COLO668 (cell line): ENCODE results near the gene DALRD3.

Experiments used
- DNase-seq: peaks from one replicate; lab custom pipeline; 2025; ENCODE audit not compliant: unreplicated experiment; lab: John Stamatoyannopoulos, UW

The DALRD3 gene

DNA sequence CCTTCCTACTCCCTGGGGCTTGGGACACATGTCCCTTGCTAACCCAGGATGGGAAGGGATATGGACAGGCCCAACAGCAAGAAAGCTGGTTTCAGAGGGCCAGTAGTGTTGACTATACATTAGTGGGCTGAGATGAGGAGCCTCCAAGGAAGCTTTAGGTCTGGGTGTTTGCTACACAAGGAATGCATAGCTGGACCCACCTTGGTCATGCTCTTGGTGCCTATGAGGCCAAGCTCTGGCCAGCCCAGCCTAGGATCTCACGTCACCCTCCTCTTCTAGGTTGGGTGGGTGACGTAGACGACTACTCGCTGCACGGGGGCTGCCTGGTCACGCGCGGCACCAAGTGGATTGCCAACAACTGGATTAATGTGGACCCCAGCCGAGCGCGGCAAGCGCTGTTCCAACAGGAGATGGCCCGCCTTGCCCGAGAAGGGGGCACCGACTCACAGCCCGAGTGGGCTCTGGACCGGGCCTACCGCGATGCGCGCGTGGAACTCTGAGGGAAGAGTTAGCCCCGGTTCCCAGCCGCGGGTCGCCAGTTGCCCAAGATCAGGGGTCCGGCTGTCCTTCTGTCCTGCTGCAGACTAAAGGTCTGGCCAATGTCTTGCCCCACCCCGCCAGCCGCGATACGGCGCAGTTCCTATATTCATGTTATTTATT is 11.8 kb downstream of the DALRD3 start:
- peak; percentile 26 for DNase-seq

DNA sequence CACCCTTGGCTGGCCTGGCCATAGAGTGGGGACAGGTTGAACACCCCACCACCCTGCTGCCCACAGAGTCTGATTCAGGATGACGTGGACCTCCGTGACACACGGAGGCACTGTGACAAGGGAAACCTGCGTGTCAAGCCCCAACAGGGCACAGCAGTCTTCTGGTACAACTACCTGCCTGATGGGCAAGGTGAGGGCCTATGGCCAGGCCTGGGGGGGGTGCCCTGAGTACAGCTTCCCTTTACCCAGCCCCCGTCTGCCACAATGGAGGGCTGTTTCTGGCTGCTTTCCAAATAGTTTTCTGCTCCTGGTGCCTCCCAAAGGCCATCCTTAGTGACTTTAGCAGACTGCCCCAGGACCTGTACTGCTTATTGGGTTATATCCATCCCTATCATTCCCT is 12.4 kb downstream of the DALRD3 start:
- no peak for DNase-seq

DNA sequence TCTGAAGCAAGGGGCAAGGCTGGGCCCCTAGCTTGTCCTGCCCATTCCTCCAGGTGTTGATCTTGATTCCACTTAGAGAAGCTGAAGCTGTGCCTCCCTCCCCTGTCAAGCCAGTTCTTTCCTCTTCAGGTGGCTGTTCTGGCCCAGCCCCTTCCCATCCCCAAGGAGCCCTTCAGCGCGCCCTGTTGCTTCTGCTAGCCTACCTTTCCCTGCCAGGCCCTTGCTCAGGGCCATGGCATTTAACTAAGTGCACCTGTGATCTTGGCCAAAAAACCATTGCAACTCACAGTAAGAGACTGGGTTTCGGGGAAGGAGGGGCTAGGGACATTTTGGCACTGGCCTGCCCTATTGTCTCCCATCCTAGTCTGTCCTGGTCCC is 13.1 kb downstream of the DALRD3 start:
- no peak for DNase-seq

DNA sequence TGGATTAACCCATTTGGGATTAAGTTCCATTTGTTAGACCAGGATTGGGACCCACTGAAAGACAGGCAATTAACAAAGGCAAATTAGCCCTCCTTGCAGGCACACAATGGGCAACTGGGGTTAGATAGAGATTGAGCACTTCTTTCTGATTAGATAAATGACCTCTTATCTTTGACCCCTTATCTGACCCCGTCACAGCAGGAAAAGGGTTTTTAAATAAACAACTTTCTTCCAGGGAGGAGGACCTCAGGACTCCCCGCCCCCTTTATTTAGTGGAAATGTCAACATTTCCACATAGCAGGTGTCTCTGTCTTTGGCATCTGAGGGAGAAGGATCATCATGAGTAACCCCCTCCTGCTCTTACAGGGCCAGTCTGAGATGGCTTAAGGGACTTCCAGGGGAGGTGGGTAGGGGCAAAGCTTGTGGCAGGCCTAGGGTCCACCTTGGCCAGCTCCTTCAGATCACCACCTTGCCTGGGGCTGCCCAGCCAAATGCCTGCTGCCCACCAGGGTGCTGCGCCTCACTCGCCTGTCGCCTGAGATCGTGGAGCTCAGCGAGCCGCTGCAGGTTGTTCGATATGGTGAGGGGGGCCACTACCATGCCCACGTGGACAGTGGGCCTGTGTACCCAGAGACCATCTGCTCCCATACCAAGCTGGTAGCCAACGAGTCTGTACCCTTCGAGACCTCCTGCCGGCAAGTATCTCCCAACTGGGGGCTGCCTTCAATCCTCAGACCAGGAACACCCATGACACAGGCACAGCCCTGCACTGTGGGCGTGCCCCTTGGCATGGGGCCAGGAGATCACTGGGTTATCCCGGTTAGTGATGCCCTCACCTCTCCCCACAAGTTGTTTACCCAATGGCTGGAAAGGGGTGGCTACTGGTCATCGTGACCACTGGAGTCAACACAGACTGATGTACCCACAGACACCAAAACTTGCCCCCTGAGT is 13.8 kb downstream of the DALRD3 start:
- DNase-seq, result peak; percentile 81

DNA sequence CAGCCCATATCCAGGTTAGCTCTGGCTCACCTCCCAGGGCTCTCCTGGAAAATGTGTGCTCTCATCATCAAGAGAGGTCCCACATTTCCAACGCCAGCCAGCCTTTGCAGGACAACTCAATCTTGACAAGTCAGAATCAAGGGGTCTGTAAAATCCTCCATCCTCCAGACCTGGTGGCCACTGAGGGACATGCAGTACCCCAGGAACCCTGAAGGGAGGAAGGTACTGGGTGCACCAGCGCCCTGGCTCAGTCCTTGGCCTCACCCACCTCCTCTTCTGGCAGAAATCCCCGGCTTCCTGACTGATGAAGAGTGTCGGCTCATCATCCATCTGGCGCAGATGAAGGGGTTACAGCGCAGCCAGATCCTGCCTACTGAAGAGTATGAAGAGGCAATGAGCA is 17.2 kb downstream of the DALRD3 start:
- DNase-seq, result no peak

DNA sequence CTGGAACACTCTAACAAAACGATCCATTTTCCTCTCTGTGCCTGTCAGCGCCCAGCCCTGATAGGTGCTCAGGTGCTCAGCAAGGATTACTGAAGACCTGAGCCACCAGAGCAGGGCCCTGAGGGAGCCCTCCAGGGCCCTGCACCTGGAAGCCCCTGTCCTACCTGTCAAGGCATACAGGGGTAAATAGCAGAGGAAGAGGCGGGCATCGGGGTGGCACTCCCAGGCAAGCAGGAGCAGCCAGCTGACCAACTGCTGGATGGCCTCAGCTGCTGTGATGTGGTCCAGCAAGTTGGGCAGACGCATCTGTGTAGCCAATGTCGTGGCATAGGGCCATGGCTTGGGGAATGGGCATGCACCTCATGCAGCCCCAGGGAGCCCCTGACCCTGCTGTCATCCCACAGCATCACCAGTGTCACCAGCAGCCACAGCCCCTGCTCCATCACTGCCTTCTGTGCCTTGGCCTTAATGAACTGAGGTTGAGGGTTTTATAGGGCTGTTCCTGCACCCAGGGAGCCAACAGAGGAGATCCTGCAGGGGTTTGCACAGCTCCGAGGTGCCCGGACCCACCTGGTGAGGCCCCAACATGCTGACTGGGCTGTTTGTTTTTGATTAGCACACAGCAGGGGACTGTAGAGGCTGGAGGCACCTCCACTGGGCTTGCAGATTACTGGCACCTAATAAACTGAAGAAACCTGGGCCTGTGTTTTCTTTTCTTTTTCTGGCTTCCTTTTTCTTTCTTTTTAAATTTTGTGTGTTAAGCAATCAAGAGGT is 19.1 kb downstream of the DALRD3 start:
- peak; percentile 46 for DNase-seq

DNA sequence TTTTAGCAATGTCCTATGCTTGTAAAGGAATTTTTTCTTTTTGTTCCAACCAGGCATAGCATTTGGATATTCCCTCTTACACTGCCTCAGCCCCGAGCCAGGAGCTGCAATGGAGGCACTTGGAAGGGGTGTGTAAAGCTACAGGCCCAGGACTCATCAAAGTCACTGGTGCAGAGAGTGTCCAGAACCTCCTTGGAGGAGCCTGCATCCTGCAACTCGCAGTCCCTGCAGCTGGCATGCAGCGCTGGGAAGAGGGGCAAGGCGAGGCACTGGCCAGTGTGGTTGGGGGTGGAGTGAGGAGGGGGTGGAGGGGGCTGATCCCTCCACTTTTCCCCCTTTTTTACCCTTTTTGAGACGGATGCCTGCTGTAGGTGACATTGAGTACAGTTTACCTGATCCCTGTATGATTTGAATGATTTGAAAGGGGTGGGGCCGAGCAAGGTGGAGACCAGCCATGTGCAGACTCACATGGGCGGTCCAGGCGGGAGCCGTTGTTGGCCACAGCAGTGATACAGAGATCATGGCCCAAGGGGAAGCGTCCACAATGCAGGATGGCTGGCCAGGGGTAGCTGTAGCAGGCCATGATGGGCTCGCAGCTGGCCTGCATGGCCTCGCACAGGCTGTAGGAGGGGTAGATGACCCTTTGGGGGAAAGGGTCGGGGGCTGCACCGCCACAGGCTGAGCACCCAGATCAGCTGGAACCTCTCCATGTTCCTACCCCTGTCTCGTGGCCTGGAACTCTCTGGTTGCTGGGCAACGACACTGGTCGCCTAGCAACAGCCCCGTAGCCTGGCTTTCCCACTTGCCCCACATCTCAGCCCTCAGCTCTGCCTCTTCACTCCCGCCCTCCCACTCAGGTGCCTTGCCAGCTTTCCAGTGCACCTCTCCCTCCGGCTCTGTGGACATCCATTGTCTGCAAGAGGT is 20.4 kb downstream of the DALRD3 start:
- peak; percentile 75 for DNase-seq

DNA sequence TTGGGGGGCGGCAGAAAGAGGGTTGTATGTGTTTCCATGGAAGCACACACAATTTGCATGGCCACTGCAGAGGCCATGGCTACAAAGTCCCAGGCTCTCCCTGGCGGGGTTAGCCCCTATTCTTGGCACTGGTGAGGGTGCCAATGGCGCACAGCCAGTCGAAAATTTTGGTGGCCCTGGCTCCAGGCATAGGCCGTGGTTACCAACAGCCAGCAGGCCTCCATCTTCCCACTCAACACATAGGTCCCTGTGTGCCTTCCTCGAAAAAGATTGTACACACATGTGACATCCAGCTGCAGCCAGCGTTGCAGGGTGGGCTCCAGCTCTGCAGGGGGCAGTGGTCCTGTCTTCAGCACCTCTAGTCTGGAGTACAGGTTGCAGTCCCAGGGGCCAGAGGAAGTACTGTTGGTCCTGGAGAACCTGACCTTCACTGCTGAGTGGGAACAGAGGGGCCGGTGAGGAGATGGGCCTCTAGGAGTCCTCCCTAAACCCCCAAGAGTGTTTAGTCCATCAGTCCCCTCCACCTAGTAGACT is 21.2 kb downstream of the DALRD3 start:
- DNase-seq, result no peak

DNA sequence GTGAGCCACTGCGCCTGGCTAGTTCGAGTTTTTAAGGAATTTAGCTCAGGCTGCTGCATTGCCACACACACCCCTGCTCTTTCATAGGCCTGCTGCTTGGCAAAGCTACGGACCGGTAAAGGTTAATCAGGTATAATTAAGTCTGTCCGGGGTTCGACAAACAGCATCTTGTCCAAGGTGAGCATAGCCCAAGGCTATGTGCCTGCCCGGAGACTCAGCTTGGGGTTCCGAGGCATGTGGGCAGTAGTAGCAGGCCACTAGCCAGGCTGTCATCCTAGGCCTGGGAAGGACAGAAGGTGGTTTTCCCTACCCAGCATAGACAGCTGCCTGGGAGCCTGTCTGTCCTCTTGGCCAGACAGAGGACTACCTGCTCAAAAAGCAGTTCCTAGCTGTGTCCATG is 21.7 kb downstream of the DALRD3 start:
- DNase-seq, result no peak

DNA sequence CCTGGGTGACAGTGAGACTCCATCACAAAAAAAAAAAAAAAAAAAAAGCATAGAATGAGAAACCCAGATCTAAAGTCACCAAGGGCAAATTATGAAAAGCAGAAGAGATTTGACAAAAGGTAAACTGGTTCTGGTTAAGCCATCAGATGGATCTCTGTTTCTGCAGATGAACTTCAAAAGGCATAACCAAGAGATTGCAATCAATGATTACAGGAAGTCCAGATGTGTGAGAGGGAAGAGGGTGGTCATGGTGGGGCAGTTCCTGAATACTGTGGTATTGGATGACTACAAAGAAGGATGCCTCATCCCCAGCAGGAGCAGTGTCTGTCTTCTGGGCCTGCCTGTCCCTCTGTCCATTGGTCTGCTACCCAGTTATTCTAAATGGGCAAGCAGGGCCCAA is 24.5 kb downstream of the DALRD3 start:
- no peak for DNase-seq

DNA sequence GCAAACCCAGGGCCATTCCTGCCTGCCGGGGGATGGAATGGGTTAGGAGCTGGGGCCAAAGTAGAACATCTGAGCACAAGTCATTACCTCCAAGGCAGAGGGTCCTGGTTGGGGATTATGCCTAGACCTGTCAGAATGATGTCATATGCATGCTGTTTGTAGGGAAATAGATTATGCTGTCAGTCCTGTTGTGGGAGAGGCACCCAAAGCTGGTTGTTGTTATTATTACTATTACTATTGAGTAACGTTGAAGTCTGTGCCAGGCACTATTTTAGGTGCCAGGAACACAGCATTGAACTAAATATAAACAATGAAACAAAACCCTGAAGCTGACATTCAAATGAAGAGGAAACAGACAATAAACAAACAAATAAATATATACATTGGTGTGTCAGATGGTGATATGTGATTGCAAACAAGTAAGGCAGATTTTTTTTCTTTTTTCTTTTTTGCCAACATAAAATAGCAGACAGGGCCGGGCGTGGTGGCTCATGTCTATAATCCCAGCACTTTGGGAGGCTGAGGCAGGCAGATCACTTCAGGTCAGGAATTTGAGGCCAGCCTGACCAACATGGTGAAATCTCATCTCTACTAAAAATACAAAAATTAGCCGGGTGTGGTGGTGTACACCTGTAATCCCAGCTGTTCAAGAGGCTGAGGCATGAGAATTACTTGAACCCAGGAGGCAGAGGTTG is 26.4 kb downstream of the DALRD3 start:
- no peak for DNase-seq

DNA sequence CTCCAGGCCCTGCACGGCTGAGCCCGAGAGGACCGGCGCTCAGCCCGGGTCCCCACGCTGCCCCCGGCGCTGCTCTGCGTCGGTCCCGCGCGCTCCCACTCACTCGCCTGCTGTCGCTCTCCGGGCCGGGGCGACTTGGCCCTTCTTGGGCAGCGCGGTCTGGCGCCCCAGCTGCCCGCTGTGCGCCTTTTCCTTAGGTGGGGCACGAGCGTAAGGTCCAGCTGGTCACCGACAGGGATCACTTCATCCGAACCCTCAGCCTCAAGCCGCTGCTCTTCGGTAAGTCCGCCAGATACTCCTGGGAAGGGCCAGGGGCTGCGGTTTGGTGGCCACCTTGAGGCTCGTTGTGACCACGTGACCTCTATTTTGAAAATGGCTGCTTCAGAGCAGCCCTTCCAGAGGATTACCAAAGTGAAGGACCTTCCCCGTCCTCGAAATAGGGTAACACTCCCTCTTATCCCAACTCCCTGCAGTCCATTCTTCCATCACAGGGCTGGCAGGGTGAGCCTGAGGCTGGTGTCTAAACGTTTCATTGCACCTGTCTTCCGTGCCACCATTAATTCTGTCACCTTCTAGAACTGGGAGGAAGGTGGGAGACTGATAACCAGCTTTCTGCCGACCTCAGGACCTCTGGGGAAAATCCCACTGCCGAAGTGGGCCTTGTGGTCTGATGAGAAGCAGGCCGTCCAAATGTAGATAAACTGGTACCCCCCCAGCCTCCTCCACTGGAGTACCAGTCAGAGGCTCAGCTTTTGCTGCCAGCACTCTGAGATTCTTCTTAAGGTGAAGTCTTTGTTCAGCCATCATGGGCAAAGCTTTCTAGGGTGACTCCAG is 27.5 kb downstream of the DALRD3 start:
- DNase-seq, result peak; percentile 58

DNA sequence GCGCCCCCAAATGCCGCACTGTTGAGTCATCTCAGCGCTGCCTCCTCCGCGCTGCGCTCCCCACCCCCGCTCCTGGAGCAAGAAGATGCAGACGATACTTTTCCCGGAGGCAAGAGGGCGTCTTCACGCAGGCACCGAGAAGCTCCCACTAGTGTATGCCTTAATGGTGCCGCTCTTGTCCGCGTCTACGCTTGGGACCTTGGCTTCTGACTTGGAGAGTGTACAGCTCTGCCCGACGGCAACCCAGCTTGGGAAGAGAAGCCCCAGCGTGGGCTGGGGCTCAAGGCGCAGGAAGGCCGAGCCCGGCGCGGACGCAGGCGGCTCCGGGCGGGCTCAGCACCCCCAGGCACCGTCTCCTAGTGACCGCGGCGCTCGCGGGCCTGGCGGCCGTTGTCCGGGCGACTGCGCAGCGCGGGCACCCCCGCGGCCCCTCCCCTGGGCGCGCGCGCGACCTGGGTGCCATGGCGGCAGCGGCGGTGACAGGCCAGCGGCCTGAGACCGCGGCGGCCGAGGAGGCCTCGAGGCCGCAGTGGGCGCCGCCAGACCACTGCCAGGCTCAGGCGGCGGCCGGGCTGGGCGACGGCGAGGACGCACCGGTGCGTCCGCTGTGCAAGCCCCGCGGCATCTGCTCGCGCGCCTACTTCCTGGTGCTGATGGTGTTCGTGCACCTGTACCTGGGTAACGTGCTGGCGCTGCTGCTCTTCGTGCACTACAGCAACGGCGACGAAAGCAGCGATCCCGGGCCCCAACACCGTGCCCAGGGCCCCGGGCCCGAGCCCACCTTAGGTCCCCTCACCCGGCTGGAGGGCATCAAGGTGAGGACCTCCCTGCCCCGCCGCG is 28.4 kb downstream of the DALRD3 start, which contains the start of gene P4HTM:
Gene P4HTM, plus strand, starts transcription at position 446 of the 840 bp plus-strand sequence. Its CDS starts 16 bp downstream, at position 462.
- DNase-seq, result peak; percentile 81

DNA sequence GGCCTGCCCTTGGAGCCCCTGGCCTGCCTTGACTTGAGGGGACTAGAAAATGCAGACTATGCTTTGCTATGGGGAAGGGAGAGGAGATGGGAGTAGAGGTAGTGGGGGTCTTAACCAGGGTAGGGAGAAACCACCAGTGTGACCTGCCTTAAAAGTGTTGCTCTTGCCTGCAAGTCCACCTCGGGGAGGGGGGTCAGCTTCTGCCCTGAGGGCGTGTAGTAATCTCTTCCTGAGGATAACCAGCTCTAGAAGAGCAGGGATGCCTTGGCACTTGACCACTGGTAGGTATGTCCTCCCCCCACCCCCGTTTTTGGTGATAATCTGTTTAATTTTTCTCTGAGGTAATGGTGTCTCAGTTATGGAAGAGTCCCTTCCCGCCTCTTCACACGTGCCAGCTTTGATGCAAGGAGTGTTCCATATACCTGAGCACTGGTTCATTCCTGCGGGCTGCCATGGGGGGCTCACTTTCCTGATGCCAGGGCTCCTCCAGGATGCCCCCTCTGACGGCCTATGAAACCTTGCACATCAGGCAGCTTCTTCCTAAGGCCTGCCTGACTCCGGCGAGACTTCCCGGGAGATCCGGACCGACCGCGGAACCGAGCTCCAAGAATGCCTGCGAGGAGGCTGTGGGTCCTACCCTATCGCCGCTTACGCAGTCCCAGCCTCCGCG is 29.1 kb downstream of the DALRD3 start:
- peak; percentile 40 for DNase-seq

DNA sequence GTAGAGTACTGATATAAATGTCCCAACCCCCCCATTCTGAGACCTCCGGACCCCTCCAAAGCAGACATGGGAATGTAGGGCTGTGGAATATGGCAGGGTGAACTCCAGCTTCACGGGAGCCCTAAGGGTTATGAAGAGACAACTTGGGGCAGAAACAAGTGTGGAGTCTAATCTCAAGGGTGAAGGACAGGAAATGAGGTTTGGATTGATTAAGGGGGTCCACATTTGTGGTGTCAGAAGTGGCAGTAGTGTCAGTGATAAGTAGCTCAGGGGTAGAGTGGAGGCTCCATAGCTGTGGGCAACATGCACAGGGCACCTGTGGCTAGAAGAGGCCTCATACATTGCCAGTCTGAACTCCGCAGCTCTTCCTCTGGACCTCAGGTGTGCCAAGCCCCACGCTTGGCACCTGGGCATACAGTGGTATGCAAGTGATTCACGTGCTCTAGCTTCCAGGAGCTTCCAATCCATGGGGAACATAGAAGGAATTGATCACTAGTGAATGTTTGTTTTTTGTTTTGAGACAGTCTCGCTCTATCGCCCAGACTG is 32.5 kb downstream of the DALRD3 start:
- no peak for DNase-seq

DNA sequence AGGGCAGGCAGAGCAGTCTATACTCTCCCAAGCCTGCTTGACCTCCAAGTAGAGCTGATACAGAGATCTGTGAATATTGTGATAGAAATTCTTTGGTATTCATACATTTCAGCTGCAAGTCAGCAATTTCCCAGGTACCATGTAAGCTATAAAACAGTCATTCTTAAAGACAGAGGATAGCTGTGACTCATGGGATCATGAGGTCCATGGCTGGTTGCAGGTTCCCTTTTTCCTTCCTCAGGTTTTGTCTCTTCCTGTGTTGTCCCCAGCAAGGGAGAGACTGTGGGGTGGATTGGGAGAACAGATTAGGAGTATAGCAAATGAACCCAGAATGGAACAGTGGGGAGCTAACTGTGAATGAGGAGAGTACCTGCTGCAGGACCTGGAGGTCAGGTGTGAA is 33.7 kb downstream of the DALRD3 start:
- DNase-seq, result no peak

DNA sequence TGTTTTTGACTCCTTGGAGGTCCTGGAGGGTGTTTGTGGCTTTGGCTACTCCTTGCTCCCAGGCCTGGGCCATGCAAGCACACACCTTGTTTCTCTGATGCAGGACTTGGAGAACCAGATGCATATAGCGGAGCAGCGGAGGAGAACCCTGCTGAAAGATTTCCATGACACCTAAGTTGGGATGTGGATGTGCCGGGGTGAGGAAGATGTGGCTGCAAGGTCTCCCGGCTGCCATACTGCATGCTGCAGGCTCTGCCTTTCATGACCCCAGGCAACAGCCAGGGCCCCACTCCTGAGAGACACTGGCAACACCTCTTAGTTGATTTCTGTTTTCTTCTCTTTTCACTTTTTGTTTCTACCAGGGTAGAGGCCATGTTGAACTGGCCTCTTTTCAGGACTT is 35.3 kb downstream of the DALRD3 start:
- DNase-seq, result no peak
